Neural cell (in vitro differentiated cells): ENCODE measurements around the gene CAP2.

Source experiments
- EP300 ChIP-seq: fragments of 450-650 bp; conservative IDR thresholded peaks from 2 replicates; pipeline ENCODE4 v1.6.1; 2014; ENCODE audit warnings: antibody characterized with exemption, mild to moderate bottlenecking, moderate library complexity; ENCODE audit not compliant: poor library complexity, severe bottlenecking
- EZH2 ChIP-seq: fragments of 200-600, 300-800 bp; shearing (Covaris generic), sonication (generic); IDR thresholded peaks from 2 replicates; pipeline ENCODE4 v1.6.1; 2014; ENCODE audit warnings: antibody characterized with exemption, low read length, borderline replicate concordance, mild to moderate bottlenecking; ENCODE audit not compliant: insufficient read depth, poor library complexity, severe bottlenecking
- MXI1 ChIP-seq: fragments of 450-650 bp; conservative IDR thresholded peaks from 2 replicates; pipeline ENCODE4 v1.6.1; 2014; ENCODE audit warnings: antibody characterized with exemption, mild to moderate bottlenecking; ENCODE audit not compliant: poor library complexity, severe bottlenecking
- POLR2AphosphoS5 ChIP-seq: IDR thresholded peaks from 2 replicates; pipeline ENCODE4 v1.6.1; 2012
- RAD21 ChIP-seq: fragments of 450-650 bp; conservative IDR thresholded peaks from 2 replicates; pipeline ENCODE4 v1.6.1; 2014; ENCODE audit warnings: antibody characterized with exemption, mild to moderate bottlenecking, moderate library complexity
- REST ChIP-seq: IDR thresholded peaks from 2 replicates; pipeline ENCODE4 v1.6.1; 2012; ENCODE audit warnings: borderline replicate concordance
- TAF1 ChIP-seq: IDR thresholded peaks from 2 replicates; pipeline ENCODE4 v1.6.1; 2012; ENCODE audit warnings: low read depth
- TF ChIP-seq, protein P1 (sequence below): fragments of 450-650 bp; IDR thresholded peaks from 2 replicates; pipeline ENCODE4 v1.5.1; 2014; ENCODE audit warnings: antibody characterized with exemption, mild to moderate bottlenecking, moderate library complexity; ENCODE audit not compliant: poor library complexity, severe bottlenecking

DNA sequence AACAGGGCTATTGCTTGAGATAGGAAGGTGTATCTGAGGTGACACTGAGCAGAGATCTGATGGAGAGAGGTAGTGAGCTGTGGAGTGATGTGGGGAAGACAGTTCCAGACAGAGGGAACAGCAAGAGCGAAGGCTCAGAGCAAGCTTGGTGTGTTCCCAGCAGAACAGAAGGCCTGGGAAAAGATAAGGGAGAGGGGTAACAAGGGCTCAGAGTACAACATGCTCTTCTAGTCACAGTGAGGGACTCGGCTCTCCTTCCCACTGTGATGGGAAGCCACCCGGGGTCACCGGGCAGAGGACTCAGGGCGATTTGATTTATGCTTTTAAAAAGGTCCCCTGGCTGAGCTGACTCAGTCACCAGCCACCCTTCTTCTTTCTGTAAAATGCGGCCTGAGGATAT, 33.7 kb downstream of the CAP2 start:
- TF ChIP-seq, protein P1, sequence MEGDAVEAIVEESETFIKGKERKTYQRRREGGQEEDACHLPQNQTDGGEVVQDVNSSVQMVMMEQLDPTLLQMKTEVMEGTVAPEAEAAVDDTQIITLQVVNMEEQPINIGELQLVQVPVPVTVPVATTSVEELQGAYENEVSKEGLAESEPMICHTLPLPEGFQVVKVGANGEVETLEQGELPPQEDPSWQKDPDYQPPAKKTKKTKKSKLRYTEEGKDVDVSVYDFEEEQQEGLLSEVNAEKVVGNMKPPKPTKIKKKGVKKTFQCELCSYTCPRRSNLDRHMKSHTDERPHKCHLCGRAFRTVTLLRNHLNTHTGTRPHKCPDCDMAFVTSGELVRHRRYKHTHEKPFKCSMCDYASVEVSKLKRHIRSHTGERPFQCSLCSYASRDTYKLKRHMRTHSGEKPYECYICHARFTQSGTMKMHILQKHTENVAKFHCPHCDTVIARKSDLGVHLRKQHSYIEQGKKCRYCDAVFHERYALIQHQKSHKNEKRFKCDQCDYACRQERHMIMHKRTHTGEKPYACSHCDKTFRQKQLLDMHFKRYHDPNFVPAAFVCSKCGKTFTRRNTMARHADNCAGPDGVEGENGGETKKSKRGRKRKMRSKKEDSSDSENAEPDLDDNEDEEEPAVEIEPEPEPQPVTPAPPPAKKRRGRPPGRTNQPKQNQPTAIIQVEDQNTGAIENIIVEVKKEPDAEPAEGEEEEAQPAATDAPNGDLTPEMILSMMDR: no peak
- TF ChIP-seq TAF1 (no peak), REST (no peak), EZH2 (no peak), EP300 (no peak), MXI1 (no peak), RAD21 (no peak), POLR2AphosphoS5 (no peak)
